Epidermal melanocyte (primary cell): ENCODE measurements around the gene CHD1L.
"Not testable (repeated sequence)": the region's sequence is repeated elsewhere in the genome, so short reads cannot be mapped to it uniquely, and the experiment has no call there.

Experiments used
- DNase-seq: peaks from one replicate; pipeline ENCODE4 v3.0.0; 2011; ENCODE audit warnings: low spot score; ENCODE audit not compliant: insufficient read length

The CHD1L gene

DNA sequence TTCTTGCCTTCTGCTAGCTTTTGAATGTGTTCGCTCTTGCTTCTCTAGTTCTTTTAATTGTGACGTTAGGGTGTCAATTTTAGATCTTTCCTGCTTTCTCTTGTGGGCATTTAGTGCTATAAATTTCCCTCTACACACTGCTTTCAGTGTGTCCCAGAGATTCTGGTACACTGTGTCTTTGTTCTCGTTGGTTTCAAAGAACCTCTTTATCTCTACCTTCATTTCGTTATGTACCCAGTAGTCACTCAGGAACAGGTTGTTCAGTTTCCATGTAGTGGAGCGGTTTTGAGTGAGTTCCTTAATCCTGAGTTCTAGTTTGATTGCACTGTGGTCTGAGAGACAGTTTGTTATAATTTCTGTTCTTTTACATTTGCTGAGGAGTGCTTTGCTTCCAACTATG is 11.5 kb upstream of the CHD1L start:
- not testable (repeated sequence) for DNase-seq

DNA sequence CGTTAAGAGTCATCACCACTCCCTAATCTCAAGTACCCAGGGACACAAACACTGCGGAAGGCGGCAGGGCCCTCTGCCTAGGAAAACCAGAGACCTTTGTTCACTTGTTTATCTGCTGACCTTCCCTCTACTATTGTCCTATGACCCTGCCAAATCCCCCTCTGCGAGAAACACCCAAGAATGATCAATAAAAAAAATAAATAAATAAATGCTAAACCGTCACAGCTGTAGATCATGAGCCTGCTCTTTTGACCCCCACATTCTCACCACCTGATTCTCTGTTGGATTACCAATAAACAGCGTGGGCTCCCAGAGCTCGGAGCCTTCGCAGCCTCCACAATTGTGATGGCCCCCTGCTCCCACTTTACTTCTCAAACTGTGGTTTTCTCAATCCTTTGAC is 8.6 kb upstream of the CHD1L start:
- not testable (repeated sequence) for DNase-seq

DNA sequence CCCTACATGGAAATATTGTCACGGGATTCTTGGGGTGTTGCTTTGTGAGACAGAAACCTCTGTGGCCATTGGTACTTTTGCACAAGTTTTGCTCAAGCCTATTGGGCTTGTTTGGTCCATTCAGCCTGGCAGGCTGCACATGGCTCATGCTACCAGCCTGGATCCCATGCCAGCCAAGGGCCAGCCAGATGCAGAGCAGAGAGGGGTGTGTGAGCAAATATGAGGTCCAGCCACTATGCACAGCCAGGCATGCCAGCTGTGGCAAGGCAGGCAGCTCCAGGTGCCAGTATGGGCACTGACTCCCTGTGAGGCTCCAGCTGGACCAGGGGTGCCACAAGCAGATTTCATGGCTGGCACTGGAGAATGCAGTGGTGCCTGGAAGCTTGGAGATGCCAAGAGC is 6.7 kb upstream of the CHD1L start:
- DNase-seq: no peak

DNA sequence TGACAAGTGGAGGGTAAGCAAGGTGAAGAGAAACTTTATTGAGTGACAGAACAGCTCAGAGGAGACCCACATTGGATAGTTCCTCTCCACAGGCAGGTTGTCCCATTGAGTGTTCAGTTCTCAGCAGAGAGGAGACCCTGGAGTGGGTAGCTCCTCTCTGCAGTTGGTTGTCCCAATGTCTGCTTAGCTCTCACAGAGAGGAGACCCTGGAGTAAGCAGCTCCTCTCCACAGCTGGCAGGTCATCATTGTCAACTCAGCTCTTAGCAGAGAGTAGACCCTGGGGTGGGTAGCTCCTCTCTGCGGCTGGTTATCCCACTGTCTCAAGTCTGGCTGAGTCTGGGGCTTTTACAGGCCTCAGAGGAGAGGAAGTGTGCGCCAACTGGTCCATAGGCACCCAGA is 6.0 kb upstream of the CHD1L start:
- no peak for DNase-seq

DNA sequence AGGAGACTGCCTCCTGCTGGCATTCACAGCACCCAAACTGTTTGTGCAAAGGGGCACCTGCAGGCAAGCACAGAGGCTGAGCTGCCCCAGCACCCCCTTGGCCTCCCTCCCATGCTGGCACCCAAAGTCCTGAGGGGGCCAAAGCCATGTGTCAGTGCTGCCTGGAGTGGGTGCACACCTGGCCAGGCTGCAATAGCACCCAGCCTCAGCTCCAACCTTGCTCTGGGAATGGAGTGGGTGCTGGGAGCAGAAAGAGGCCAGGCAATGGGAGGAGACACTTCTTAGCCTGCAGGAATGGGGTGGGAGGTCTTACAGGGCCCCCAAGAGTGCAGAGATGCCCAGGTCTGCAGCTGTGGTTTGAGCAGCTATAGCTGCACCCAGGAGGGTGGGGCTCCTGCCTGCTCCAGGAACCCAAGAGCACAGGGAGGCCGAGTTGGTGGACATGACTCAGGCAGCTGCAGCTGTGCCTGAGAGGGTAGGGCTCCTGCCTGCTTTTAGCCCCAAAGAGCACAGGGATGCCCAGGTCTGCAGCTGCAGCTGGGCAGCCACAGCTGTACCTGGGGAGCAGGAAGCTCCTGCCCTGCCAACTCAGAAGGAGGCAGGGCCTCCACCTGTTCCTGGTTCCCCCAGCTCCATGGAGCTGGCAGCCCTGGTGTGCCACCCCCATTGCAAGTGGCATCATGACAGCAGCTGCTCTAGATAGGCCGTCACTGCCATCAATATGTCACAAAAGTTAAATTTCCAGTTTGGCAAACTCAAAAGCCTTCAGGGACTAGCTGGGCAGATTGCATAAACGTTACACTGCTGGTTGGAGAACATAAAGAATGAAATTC is 5.3 kb upstream of the CHD1L start:
- no peak for DNase-seq

- no peak for DNase-seq
Measured at GRCh38 chr1:147238053-147238902, 4.2 kb upstream of the CHD1L start.

GRCh38 chr1:147238925-147239820 is 3.3 kb upstream of the CHD1L start:
- no peak for DNase-seq

- not testable (repeated sequence) for DNase-seq
Measured at GRCh38 chr1:147240131-147240721, 2.3 kb upstream of the CHD1L start.

GRCh38 chr1:147241934-147242448 is 493 bp upstream of the CHD1L start:
- DNase-seq: no peak

DNA sequence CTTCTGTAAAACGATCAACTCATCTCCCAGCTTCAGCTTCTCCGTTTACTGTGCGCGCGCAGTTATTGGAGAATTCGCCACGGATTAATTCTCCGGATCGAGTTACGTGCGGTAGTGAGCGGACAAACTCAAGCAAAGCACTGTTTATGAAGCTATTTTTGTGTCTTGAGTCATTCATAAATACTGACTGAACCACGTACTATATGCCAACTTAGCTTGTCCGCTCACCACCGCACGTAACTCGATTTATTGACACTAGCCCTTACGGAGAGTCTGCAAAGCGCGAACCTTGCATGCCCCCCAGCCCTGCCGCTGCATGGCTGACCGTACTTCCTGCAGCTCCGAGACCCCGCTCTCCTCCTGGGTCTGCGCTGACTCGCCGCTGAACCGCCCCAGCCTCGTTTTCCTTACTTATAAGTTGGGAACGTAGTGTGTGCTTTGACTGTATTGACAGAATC is 773 bp downstream of the CHD1L start:
- no peak for DNase-seq

GRCh38 chr1:147243841-147244240 is 1.4 kb downstream of the CHD1L start:
- no peak for DNase-seq

DNA sequence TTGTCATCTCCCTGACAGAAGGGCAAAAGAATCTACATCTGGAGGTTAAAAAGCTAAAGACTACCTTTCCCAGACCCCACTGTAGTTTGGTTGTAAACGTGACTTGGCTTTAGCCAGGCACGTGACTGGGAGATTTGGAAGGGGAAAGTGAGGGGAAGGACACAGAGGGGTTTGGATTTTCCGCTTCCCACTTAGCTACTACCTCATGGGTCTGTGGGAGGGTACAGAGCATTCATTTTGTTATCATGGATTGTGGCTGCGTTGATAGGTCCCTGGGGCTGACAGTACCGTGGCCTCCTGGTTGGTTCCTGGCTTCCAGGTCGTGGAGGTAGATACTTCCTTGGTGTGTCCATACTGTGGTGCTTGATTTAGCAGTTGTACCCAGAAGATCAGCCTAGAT is 2.6 kb downstream of the CHD1L start:
- no peak for DNase-seq

DNA sequence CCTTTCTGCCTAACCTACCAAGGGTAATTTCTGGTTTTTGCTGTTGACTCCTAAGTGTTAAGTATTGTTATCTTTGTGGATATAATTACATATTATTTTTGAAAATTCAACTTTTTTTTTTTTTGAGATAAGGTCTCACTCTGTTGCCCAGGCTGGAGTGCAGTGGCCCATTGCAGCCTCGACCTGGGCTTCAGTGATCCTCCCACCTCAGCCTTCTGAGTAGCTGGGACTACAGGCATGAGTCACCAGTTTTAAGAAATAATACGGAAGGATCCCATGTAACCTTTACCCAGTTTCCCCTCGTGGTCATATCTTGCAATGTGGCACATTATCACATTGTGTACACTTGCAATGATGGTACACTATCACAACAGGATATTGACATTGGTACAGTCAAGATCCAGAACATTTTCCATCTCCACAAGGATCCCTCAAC is 3.1 kb downstream of the CHD1L start:
- no peak for DNase-seq

DNA sequence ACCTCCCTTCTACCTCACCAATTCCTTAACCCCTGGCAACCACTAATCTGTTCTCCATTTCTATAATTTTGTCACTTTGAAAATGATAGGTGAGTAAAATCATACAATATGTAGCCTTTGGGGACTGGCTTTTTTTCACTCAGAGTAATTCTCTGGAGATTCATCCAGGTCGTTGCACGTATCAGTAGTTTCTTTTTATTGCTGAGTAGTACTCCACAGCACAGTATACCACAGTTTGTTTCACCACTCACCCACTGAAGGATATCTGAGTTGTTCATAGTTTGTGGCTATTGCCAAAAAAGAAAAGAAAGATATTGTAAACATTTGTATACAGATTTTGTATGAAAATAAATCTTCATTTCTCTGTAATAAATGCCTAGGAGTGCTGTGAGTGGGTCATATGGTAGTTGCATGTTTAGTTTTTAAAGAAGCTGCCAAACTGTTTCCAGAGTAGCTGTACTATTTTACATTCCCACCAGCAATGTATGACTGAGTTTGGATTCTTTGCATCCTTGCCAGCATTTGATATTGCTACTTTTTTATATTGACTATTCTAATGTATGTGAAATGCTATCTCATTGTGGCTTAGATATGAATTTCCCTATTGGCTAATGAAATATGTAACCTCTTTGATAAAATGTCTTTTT is 3.7 kb downstream of the CHD1L start:
- DNase-seq: no peak

DNA sequence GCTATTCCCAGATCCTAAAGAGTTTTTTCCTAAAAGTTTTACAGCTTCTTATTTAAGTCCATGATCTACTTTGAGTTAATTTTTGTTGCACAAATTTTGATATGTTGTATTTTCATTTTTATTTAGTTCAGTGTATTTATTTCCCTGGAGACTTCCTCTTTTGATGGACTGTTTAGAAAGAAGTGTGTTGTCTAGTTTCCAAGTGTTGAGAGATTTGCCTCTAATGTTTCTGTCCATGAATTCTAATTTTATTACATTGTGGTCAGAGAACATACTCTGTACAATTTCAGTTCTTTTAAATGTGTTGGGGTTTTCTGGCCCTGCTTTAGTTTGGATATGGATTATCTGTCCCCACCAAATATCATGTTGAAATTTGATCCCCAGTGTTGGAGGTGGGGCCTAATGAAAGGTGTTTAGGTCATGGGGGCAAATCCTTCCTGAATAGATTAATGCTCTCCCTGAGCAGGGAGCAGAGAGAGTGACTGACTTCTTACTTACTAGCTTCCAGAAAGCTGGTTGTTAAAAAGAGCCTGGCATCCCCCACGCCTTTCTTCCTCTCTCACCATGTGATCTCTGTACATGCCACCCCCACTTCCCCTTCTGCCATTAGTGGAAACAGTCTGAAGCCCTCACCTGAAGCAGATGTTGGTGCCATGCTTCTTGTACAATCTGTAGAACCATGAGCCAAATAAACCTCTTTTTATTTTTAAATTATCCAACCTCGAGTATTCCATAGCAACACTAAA is 4.6 kb downstream of the CHD1L start:
- DNase-seq: no peak

- no peak for DNase-seq
Measured at GRCh38 chr1:147247656-147248238, 5.3 kb downstream of the CHD1L start.

DNA sequence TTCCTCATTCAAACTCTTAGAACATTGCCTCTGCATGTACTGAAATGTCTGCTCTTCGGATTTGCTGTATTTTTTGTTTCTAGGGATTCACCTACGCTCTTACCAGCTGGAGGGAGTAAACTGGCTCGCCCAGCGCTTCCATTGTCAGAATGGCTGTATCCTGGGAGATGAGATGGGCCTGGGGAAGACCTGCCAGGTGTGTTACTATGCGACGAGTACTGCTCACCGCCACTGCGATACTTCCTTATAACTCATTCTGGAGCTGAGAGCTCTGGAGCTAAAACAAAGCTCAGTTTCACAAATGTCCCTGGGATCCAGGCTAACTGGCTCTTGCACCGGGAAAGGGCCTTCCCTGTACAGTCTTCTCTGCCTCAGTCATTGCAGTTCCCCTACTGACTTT is 10.1 kb downstream of the CHD1L start:
- DNase-seq: no peak

DNA sequence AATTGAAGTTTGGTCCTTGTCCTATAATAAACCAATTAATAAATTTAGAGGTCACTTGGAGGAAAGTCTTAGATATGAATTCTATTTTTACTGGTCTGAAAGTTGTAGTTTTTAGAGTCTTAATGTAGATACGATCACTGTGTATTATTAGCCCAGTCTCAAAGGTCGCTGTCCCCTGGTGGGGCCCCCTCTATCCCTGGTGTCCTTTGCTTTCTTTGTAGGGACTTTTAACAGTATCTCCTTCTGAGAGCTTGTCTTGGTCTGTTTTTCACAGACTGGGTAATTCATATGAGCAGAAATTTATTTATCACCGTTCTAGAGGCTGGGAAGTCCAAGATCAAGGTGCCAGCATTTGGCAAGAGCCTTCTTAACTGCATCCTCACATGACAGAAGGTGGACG is 18.5 kb downstream of the CHD1L start:
- DNase-seq: no peak

GRCh38 chr1:147264158-147264768 is 21.8 kb downstream of the CHD1L start:
- no peak for DNase-seq
